KMS-11 (cell line): Measurements from ENCODE around the gene TMEM14A.

Experiments used
- H2AFZ ChIP-seq: fragments of 200-600 bp; sonication (generic); 2 replicates; pipeline ENCODE4 v1.6.1; 2016; ENCODE audit warnings: antibody characterized with exemption, mixed run types, low read depth
- H3K27ac ChIP-seq: fragments of 200-600 bp; sonication (generic); 2 replicates; pipeline ENCODE4 v1.6.1; 2016; ENCODE audit warnings: mild to moderate bottlenecking, mixed run types
- H3K27me3 ChIP-seq: fragments of 200-600 bp; sonication (generic); 2 replicates; pipeline ENCODE4 v1.6.1; 2017; ENCODE audit warnings: mild to moderate bottlenecking, low read depth, mixed run types, moderate library complexity; ENCODE audit not compliant: insufficient read depth
- H3K36me3 ChIP-seq: fragments of 200-600 bp; sonication (generic); 2 replicates; pipeline ENCODE4 v1.6.1; 2017; ENCODE audit warnings: mild to moderate bottlenecking, mixed run types; ENCODE audit not compliant: insufficient read depth
- H3K4me1 ChIP-seq: fragments of 200-600 bp; sonication (generic); 2 replicates; pipeline ENCODE4 v1.6.1; 2016; ENCODE audit warnings: mild to moderate bottlenecking, low read depth, mixed run types; ENCODE audit not compliant: poor library complexity, severe bottlenecking
- H3K4me2 ChIP-seq: fragments of 200-600 bp; sonication (generic); 2 replicates; pipeline ENCODE4 v1.7.0; 2016; ENCODE audit warnings: mild to moderate bottlenecking, mixed run types
- H3K4me3 ChIP-seq: fragments of 200-600 bp; sonication (generic); IDR thresholded peaks from 2 replicates; pipeline ENCODE4 v1.6.1; 2017; ENCODE audit warnings: low read depth, low read length, mixed read lengths; ENCODE audit not compliant: insufficient read depth
- H3K79me2 ChIP-seq: fragments of 200-600 bp; sonication (generic); 2 replicates; pipeline ENCODE4 v1.6.1; 2016; ENCODE audit warnings: low read depth, mixed run types; ENCODE audit not compliant: insufficient read depth
- H3K9ac ChIP-seq: fragments of 200-600 bp; sonication (generic); 2 replicates; pipeline ENCODE4 v1.6.1; 2016; ENCODE audit warnings: mild to moderate bottlenecking, mixed run types
- H4K20me1 ChIP-seq: fragments of 200-600 bp; sonication (generic); 2 replicates; pipeline ENCODE4 v1.6.1; 2016; ENCODE audit warnings: mild to moderate bottlenecking, mixed run types; ENCODE audit not compliant: insufficient read depth
- CTCF ChIP-seq: fragments of 200-600 bp; sonication (generic); conservative IDR thresholded peaks from 2 replicates; pipeline ENCODE4 v1.6.1; 2017; ENCODE audit warnings: low read depth, mild to moderate bottlenecking, antibody characterized with exemption, low read length, moderate library complexity, mixed read lengths

TMEM14A gene

GRCh38 chr6:52634211-52634610 is 36.7 kb upstream of the TMEM14A start:
- Histone ChIP-seq H3K79me2 (no peaks in the 10 kb centered on the region), H3K9ac (no peak overlapping the region), H3K4me2 (no peak overlapping the region), H3K4me3 (no peak overlapping the region), H3K27ac (no peak overlapping the region), H3K4me1 (no peaks in the 10 kb centered on the region), H3K36me3 (no peaks in the 10 kb centered on the region), H2AFZ (no peak overlapping the region), H4K20me1 (no peaks in the 10 kb centered on the region), H3K27me3 (no peaks in the 10 kb centered on the region)
- TF ChIP-seq CTCF: no peak

GRCh38 chr6:52635049-52635577 is 35.8 kb upstream of the TMEM14A start:
- Histone ChIP-seq H3K9ac (no peak overlapping the region), H3K4me3 (no peak overlapping the region), H3K4me1 (no peaks in the 10 kb centered on the region), H3K79me2 (no peaks in the 10 kb centered on the region), H3K27ac (no peak overlapping the region), H2AFZ (no peak overlapping the region), H3K36me3 (no peaks in the 10 kb centered on the region), H3K27me3 (no peaks in the 10 kb centered on the region), H3K4me2 (no peak overlapping the region), H4K20me1 (no peaks in the 10 kb centered on the region)
- no peak for TF ChIP-seq CTCF

GRCh38 chr6:52636830-52637229 is 34.1 kb upstream of the TMEM14A start:
- H2AFZ ChIP-seq: no peak overlapping the region
- H3K9ac ChIP-seq: no peak overlapping the region
- no peaks in the 10 kb centered on the region for H3K36me3 ChIP-seq
- no peaks in the 10 kb centered on the region for H3K27me3 ChIP-seq
- no peak overlapping the region for H3K4me3 ChIP-seq
- no peaks in the 10 kb centered on the region for H3K79me2 ChIP-seq
- H4K20me1 ChIP-seq: no peaks in the 10 kb centered on the region
- no peak overlapping the region for H3K27ac ChIP-seq
- peaks cover 9% of the 10 kb centered on the region for H3K4me1 ChIP-seq
- TF ChIP-seq CTCF: no peak
- H3K4me2 ChIP-seq: no peak overlapping the region

- Histone ChIP-seq H2AFZ (no peak overlapping the region), H3K27me3 (no peaks in the 10 kb centered on the region), H3K4me1 (peaks cover 10% of the 10 kb centered on the region), H4K20me1 (no peaks in the 10 kb centered on the region), H3K4me2 (no peak overlapping the region), H3K79me2 (no peaks in the 10 kb centered on the region), H3K9ac (no peak overlapping the region), H3K36me3 (no peaks in the 10 kb centered on the region), H3K27ac (no peak overlapping the region), H3K4me3 (no peak overlapping the region)
- TF ChIP-seq CTCF: no peak
Measured at GRCh38 chr6:52639493-52639892, 31.4 kb upstream of the TMEM14A start.
